Measurements from ENCODE around the gene PFDN6.

Gene PFDN6

DNA sequence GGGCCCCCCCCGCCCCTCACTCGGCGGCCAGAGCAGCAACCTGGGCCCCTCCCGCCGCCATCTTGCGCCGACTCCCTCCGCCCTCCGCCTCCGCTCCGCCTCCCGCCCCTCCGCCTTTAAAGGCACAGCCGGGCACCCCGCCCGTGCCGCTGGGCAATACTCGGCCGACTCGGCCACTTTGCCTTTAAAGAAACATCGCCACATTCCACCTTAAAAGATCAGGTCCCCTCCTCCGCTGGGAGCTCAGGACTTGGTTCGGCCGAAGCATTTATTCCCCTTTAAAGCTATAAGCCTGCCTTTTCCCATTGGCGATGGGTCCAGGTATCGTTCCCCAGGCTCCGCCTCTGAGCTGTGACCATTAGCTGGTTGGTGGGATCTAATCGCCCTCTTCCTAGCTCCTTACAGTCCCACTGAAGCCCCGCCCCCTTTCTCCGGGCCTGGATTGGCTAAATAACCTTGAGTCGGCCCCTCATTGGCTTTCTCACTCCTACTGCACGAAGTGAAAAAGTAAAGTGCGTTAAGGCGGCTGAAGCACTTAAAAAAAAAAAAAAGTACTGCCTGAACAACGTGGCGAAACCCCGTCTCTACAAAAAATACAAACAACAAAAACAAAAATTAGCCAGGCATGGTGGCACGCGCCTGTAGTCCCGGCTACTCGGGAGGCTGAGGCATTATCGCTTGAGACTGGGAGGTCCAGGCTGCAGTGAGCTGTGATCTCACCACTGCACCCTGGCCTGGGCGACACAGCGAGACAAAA lies 28.4 kb downstream of the PFDN6 start, which contains the start of gene ZBTB22:
Gene ZBTB22, minus strand, starts transcription at position 76 of the 757 bp plus-strand sequence. CDS start 828 bp downstream, outside the sequence.
- peak within 1 kb of the TSS; percentile 66 for H3K4me3 ChIP-seq (ENCODE audit: insufficient read depth, low read length, poor library complexity, severe bottlenecking)
- H2AFZ ChIP-seq (ENCODE audit: low read depth, low read length, severe bottlenecking): peak within 1 kb of the TSS; percentile 1
- H3K27me3 ChIP-seq (ENCODE audit: low read length): no peaks in the 10 kb centered on the region
- H3K9me2 ChIP-seq (replicated peaks; ENCODE audit: insufficient read depth, low read length): no peaks in the 10 kb centered on the region
- peak within 1 kb of the TSS; percentile 45 for H3K9ac ChIP-seq (ENCODE audit: low read length)
- peaks cover 21% of the 10 kb centered on the region for H3K36me3 ChIP-seq (ENCODE audit: low read length)
- peak within 1 kb of the TSS; percentile 55 for H3K4me2 ChIP-seq (ENCODE audit: low read depth, low read length, poor library complexity, severe bottlenecking)
- TF ChIP-seq EZH2phosphoT487 (conservative IDR thresholded peaks at IDR 0.05; ENCODE audit: low read length): no peak
- TF ChIP-seq, protein P1, sequence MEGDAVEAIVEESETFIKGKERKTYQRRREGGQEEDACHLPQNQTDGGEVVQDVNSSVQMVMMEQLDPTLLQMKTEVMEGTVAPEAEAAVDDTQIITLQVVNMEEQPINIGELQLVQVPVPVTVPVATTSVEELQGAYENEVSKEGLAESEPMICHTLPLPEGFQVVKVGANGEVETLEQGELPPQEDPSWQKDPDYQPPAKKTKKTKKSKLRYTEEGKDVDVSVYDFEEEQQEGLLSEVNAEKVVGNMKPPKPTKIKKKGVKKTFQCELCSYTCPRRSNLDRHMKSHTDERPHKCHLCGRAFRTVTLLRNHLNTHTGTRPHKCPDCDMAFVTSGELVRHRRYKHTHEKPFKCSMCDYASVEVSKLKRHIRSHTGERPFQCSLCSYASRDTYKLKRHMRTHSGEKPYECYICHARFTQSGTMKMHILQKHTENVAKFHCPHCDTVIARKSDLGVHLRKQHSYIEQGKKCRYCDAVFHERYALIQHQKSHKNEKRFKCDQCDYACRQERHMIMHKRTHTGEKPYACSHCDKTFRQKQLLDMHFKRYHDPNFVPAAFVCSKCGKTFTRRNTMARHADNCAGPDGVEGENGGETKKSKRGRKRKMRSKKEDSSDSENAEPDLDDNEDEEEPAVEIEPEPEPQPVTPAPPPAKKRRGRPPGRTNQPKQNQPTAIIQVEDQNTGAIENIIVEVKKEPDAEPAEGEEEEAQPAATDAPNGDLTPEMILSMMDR (IDR thresholded peaks at IDR 0.05; ENCODE audit: insufficient read depth, low read length, poor library complexity, severe bottlenecking): no peak
- H4K20me1 ChIP-seq (ENCODE audit: low read depth, low read length): no peaks in the 10 kb centered on the region; the same call in 1 of the 2 replicates
- H3K9me3 ChIP-seq (ENCODE audit: insufficient read depth, low read length): no peaks in the 10 kb centered on the region
- peaks cover 40% of the 10 kb centered on the region for H3K79me2 ChIP-seq (ENCODE audit: insufficient read depth, low read length)
- peaks cover 57% of the 10 kb centered on the region for H3F3A ChIP-seq (ENCODE audit: insufficient read depth)
- peak within 1 kb of the TSS; percentile 77 for H3K27ac ChIP-seq (ENCODE audit: low read depth, low read length)

DNA sequence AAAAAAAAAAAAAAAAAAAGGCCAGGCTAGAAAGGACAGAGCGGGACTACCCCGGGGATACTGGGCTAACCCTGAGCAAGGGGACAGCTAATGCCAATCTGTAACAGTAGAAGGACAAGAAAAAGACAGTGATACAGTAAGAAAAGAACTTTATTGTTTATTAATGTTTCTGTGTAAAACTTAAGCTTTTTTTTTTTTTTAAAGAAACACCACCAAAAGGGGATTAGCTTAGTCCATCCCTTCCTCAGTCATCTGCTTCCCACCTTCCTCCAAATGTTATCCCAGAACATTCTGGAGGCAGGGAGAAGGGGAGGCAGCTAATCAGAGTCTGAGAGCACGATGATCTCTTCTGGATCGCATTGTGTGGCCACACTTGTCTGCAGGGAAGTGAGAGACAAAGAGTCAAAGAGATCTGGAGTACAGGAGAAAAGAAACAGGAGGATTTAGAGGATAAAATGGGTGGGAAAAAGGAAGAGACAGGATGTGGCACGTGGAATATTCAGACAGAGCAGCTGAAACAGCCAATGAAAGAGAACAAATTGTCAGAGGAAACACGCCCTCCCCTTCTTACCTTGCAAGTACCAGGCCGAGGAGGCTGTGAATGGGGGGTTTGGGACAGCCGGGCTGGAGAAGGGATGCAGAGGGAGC lies 29.1 kb downstream of the PFDN6 start:
- Histone ChIP-seq H3K4me3 (ENCODE audit: insufficient read depth, low read length, poor library complexity, severe bottlenecking) (peak overlapping the region; percentile 66), H3K9me3 (ENCODE audit: insufficient read depth, low read length) (no peaks in the 10 kb centered on the region), H3K27me3 (ENCODE audit: low read length) (no peaks in the 10 kb centered on the region), H3K79me2 (ENCODE audit: insufficient read depth, low read length) (peaks cover 34% of the 10 kb centered on the region), H3K9me2 (replicated peaks; ENCODE audit: insufficient read depth, low read length) (no peaks in the 10 kb centered on the region), H3K4me2 (ENCODE audit: low read depth, low read length, poor library complexity, severe bottlenecking) (peak overlapping the region; percentile 55), H2AFZ (ENCODE audit: low read depth, low read length, severe bottlenecking) (no peak overlapping the region), H3F3A (ENCODE audit: insufficient read depth) (peaks cover 54% of the 10 kb centered on the region), H4K20me1 (ENCODE audit: low read depth, low read length) (no peaks in the 10 kb centered on the region; the same call in 1 of the 2 replicates), H3K27ac (ENCODE audit: low read depth, low read length) (peak overlapping the region; percentile 77), H3K36me3 (ENCODE audit: low read length) (peaks cover 21% of the 10 kb centered on the region), H3K9ac (ENCODE audit: low read length) (peak overlapping the region; percentile 45)
- TF ChIP-seq EZH2phosphoT487 (conservative IDR thresholded peaks at IDR 0.05; ENCODE audit: low read length): no peak
- TF ChIP-seq, protein P1 (IDR thresholded peaks at IDR 0.05; ENCODE audit: insufficient read depth, low read length, poor library complexity, severe bottlenecking): no peak

DNA sequence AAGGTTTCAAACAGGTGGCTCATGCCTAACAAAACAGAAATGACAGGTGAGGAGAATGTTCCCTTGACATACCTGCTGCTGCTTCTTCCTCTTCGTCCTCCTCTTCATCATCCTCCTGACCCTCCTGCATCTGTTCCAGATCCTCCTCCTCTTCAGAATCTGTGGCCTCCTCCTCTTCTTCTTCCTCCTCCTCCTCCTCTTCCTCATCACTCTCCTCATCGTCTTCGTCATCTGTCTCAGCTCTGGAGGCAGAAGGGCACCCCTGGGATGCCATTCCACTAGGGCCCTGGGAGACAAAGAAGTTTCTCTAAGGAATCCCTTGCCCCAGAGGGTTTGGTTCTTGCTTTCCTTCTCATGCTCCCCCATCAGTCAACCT lies 30.5 kb downstream of the PFDN6 start:
- H3K4me3 ChIP-seq (ENCODE audit: insufficient read depth, low read length, poor library complexity, severe bottlenecking): no peak overlapping the region
- H3K4me2 ChIP-seq (ENCODE audit: low read depth, low read length, poor library complexity, severe bottlenecking): peak overlapping the region; percentile 55
- TF ChIP-seq EZH2phosphoT487 (conservative IDR thresholded peaks at IDR 0.05; ENCODE audit: low read length): no peak
- TF ChIP-seq, protein P1 (IDR thresholded peaks at IDR 0.05; ENCODE audit: insufficient read depth, low read length, poor library complexity, severe bottlenecking): no peak
- peak overlapping the region; percentile 77; the same call in 1 of the 2 replicates for H3K27ac ChIP-seq (ENCODE audit: low read depth, low read length)
- H3K9me2 ChIP-seq (replicated peaks; ENCODE audit: insufficient read depth, low read length): no peaks in the 10 kb centered on the region
- peaks cover 34% of the 10 kb centered on the region for H3K79me2 ChIP-seq (ENCODE audit: insufficient read depth, low read length)
- no peak overlapping the region for H2AFZ ChIP-seq (ENCODE audit: low read depth, low read length, severe bottlenecking)
- H4K20me1 ChIP-seq (ENCODE audit: low read depth, low read length): no peaks in the 10 kb centered on the region; the same call in 1 of the 2 replicates
- peaks cover 21% of the 10 kb centered on the region for H3K36me3 ChIP-seq (ENCODE audit: low read length)
- H3F3A ChIP-seq (ENCODE audit: insufficient read depth): peaks cover 50% of the 10 kb centered on the region
- H3K9me3 ChIP-seq (ENCODE audit: insufficient read depth, low read length): no peaks in the 10 kb centered on the region
- peak overlapping the region; percentile 45; the same call in 1 of the 2 replicates for H3K9ac ChIP-seq (ENCODE audit: low read length)
- no peaks in the 10 kb centered on the region for H3K27me3 ChIP-seq (ENCODE audit: low read length)
